ENCODE data around the gene SUN2.

The SUN2 gene

GRCh38 chr22:38715852-38716251, 39.9 kb downstream of the SUN2 start:
- Histone ChIP-seq H3K9me2 (replicated peaks; ENCODE audit: insufficient read depth, low read length) (no peaks in the 10 kb centered on the region), H4K20me1 (ENCODE audit: insufficient read depth, low read length) (peaks cover 56% of the 10 kb centered on the region), H3K4me1 (ENCODE audit: low read length) (no peaks in the 10 kb centered on the region), H3K9ac (ENCODE audit: low read length) (no peak overlapping the region), H3K4me3 (ENCODE audit: low read length) (no peak overlapping the region), H3K27me3 (replicated peaks; ENCODE audit: insufficient read depth, low read length) (no peaks in the 10 kb centered on the region), H2AFZ (ENCODE audit: low read length) (no peak overlapping the region), H3K27ac (ENCODE audit: low read length) (no peak overlapping the region), H3K79me2 (ENCODE audit: low read length) (peaks cover 92% of the 10 kb centered on the region), H3K36me3 (replicated peaks; ENCODE audit: insufficient read depth, low read length) (peaks cover 7% of the 10 kb centered on the region; the same call in 1 of the 2 replicates), H3K9me3 (replicated peaks; ENCODE audit: insufficient read depth, low read length) (no peaks in the 10 kb centered on the region), H3F3A (ENCODE audit: insufficient read depth, low read length) (no peaks in the 10 kb centered on the region), H3K4me2 (ENCODE audit: low read depth, low read length) (no peak overlapping the region)
- TF ChIP-seq CTCF (IDR thresholded peaks at IDR 0.05; ENCODE audit: low read length): no peak
- no peak for TF ChIP-seq EZH2 (optimal IDR thresholded peaks at IDR 0.05; ENCODE audit: low read depth, low read length)
- no peak for TF ChIP-seq EZH2phosphoT487 (IDR thresholded peaks at IDR 0.05; ENCODE audit: low read length)
- no peak for DNase-seq

GRCh38 chr22:38715176-38715764, 40.5 kb downstream of the SUN2 start:
- Histone ChIP-seq H2AFZ (ENCODE audit: low read length) (no peak overlapping the region), H3K9me3 (replicated peaks; ENCODE audit: insufficient read depth, low read length) (no peaks in the 10 kb centered on the region), H3K27me3 (replicated peaks; ENCODE audit: insufficient read depth, low read length) (no peaks in the 10 kb centered on the region), H3F3A (ENCODE audit: insufficient read depth, low read length) (no peaks in the 10 kb centered on the region), H3K4me1 (ENCODE audit: low read length) (peaks cover 2% of the 10 kb centered on the region; the same call in 1 of the 2 replicates), H3K36me3 (replicated peaks; ENCODE audit: insufficient read depth, low read length) (peaks cover 8% of the 10 kb centered on the region; the same call in 1 of the 2 replicates), H3K9ac (ENCODE audit: low read length) (no peak overlapping the region), H3K79me2 (ENCODE audit: low read length) (peaks cover 92% of the 10 kb centered on the region), H3K27ac (ENCODE audit: low read length) (no peak overlapping the region), H3K4me2 (ENCODE audit: low read depth, low read length) (no peak overlapping the region), H3K9me2 (replicated peaks; ENCODE audit: insufficient read depth, low read length) (no peaks in the 10 kb centered on the region), H4K20me1 (ENCODE audit: insufficient read depth, low read length) (peaks cover 61% of the 10 kb centered on the region), H3K4me3 (ENCODE audit: low read length) (no peak overlapping the region)
- DNase-seq: no peak
- no peak for TF ChIP-seq EZH2 (optimal IDR thresholded peaks at IDR 0.05; ENCODE audit: low read depth, low read length)
- TF ChIP-seq CTCF (IDR thresholded peaks at IDR 0.05; ENCODE audit: low read length): no peak
- TF ChIP-seq EZH2phosphoT487 (IDR thresholded peaks at IDR 0.05; ENCODE audit: low read length): no peak

DNA sequence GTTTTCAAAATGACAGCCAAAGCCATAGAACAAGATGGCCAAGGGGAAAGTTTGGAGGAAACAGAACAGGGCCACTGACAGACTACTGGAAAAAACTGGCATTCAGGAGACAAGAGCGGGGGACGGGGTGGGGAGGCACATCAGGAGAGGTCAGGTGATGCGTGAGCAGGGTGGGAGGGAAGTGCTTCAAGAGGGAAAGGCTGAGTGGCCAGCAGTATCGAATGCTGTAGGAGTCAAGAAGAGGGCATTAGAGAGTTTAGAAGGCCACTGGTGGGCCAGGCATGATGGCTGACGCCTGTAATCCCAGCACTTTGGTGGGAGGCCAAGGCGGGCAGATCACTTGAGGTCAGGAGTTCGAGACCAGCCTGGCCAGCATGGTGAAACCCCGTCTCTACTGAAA, 41.9 kb downstream of the SUN2 start:
- no peak for DNase-seq
- Histone ChIP-seq H3K4me1 (ENCODE audit: low read length) (peaks cover 14% of the 10 kb centered on the region), H2AFZ (ENCODE audit: low read length) (no peak overlapping the region), H3F3A (ENCODE audit: insufficient read depth, low read length) (no peaks in the 10 kb centered on the region), H3K4me2 (ENCODE audit: low read depth, low read length) (no peak overlapping the region), H3K4me3 (ENCODE audit: low read length) (no peak overlapping the region), H3K9me2 (replicated peaks; ENCODE audit: insufficient read depth, low read length) (no peaks in the 10 kb centered on the region), H3K36me3 (replicated peaks; ENCODE audit: insufficient read depth, low read length) (peaks cover 11% of the 10 kb centered on the region; the same call in 1 of the 2 replicates), H3K9ac (ENCODE audit: low read length) (no peak overlapping the region), H3K27ac (ENCODE audit: low read length) (no peak overlapping the region), H4K20me1 (ENCODE audit: insufficient read depth, low read length) (peaks cover 70% of the 10 kb centered on the region), H3K9me3 (replicated peaks; ENCODE audit: insufficient read depth, low read length) (no peaks in the 10 kb centered on the region), H3K27me3 (replicated peaks; ENCODE audit: insufficient read depth, low read length) (no peaks in the 10 kb centered on the region), H3K79me2 (ENCODE audit: low read length) (peaks cover 98% of the 10 kb centered on the region)
- no peak for TF ChIP-seq EZH2phosphoT487 (IDR thresholded peaks at IDR 0.05; ENCODE audit: low read length)
- TF ChIP-seq EZH2 (optimal IDR thresholded peaks at IDR 0.05; ENCODE audit: low read depth, low read length): no peak
- no peak for TF ChIP-seq CTCF (IDR thresholded peaks at IDR 0.05; ENCODE audit: low read length)

Data from MM.1S (cell line).